Muscle of arm (tissue), 12 donors: ENCODE data around the gene DACH1. TPM values are rescaled to one million over a fixed set of nuclear protein-coding genes. Genes with fewer than 3 reads are reported as not detected.

Experiments used
- DNase-seq: peaks from one replicate; pipeline ENCODE4 v3.0.0-alpha.2; 2013
- polyA plus RNA-seq, 12 donors: library from polyadenylated mRNA; unstranded; fragments of 120-200 nt; gene quantifications; one replicate each; pipeline ENCODE4 v1.2.1, GENCODE V29; 2013; ENCODE audit not compliant: insufficient read length in 12 of 12

DACH1 gene
- polyA plus RNA-seq, 12 donors, result 5.7 to 12.0 (median 10.6) TPM; not detected in 1

GRCh38 chr13:71589032-71589431 is 278.0 kb downstream of the DACH1 start:
- no peak for DNase-seq

- no peak for DNase-seq
Observed at GRCh38 chr13:71587817-71588216, 279.2 kb downstream of the DACH1 start.

- DNase-seq, result no peak
Observed at GRCh38 chr13:71587193-71587592, 279.8 kb downstream of the DACH1 start.

DNA sequence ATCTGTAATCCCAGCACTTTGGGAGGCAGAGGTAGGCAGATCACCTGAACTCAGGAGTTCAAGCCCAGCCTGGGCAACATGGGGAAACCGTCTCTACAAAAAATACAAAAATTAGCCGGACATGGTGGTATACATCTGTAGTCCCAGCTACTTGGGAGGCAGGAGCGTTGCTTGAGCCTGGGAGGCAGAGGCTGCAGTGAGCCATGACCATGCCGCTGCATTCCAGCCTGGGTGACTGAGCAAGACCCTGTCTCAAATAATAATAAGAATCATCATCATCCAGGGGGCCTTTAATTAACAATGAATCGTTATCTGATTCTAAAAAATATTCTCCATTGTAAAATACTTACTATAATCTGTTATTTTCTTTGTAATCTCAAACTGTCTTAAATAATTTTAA is 283.4 kb downstream of the DACH1 start:
- DNase-seq, result no peak

GRCh38 chr13:71580614-71581013 is 286.4 kb downstream of the DACH1 start:
- no peak for DNase-seq

GRCh38 chr13:71578048-71578447 is 289.0 kb downstream of the DACH1 start:
- DNase-seq, result no peak

- DNase-seq, result no peak
Observed at GRCh38 chr13:71577127-71577526, 289.9 kb downstream of the DACH1 start.

DNA sequence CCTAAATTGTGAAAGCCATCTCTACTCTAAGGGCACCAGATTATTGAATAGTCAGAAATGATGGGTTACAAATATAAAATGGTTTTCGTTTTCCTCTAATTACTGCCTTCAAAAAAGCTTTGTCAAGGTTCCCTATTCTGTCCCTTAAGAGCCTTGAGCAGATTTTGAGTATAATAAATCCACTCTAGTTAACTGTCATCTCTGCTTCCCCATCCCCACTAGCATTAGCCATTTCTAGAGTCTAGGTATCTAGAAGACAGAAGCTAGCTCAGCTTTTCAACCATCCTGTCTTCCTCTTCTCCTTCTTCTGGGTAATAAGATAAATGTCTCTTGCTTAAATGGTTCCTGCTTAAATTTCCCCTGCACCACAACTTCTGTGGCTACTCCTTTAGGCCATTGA is 290.4 kb downstream of the DACH1 start:
- no peak for DNase-seq

- DNase-seq, result no peak
Observed at GRCh38 chr13:71546881-71547280, 320.1 kb downstream of the DACH1 start.

DNA sequence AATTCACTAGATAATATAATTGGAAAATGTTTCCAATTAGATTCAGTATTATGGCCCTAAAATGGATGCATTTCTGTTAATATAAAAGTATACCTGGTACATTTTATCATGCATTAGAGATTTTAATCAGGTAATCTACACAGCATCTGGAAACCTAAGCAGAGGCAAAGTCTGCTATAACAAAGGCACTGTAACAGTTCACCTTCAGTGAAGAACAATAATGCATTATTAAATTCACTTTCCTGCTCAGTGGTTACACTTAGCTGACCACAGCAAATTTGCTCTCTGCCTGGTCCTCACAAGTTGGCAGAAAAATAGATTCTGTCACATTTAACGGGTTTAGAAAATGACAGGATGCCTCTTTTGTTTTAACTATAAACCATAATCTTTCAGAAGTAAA is 326.9 kb downstream of the DACH1 start:
- DNase-seq, result no peak

DNA sequence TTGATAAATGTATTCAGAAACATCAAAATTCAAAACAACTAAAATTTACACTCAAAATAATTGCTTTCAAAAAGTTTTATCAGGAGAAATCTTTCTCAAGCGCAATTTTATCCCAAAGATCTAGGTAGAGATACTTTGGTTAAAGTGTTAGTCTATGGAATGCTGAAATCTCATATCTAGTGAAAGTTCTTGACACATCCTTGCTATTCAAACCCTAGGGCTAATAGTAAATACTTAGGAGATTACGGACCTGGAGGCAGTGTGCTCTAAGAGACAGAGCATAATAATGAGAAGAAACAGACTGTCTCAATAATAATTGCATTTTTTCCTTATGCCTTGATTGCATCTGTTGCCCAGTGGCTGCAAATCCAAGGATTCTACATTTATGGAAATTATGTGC is 330.8 kb downstream of the DACH1 start:
- DNase-seq, result no peak

DNA sequence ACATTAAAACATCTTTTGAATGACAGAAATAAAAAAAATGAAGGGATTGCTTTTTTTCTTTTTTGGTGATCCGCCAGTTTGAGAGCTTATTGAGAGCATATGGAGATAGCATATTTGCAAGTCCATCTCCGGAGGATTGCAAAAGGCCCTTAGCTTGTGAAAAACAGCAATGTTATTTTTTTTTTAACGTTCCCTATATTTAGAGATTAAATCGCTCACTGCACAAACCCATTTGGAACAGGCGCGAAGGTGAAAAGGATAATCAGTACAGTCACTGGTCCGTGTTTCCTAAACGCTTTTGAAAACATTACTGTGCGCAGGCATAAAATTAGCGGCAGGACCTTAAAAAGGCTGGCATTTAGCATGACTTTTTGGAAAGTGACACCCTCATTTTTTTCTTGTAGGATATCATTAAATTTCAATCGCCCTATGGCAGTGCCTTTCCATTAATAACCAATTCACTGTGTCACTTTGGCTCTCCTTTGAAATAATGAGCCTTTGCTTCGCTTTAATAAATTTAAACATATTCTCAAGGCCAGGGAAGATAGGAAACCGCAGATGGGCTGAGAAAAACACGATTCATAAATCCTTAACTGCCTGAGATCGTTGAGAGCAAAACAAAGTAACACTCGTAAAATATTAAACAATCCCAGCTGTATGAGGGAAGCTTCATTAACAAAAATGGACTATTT is 342.2 kb downstream of the DACH1 start:
- peak; percentile 36 for DNase-seq

DNA sequence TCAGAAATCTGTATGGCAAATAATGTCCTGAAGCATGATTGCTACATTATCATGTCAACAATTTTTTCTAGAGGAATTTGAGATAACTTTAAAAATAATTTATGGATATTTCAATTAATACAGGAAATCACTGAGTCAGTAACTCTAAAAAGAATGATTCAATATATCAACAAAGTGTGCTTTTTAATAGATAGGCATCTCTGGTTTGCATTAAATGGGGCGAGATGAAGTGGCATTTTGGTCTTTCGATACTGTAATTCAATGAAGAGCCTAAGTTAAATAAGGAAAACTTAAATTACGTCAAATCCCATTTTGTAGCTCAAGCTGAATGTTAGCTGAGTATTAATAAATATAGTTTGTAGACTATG is 342.8 kb downstream of the DACH1 start:
- DNase-seq, result no peak

- no peak for DNase-seq
Observed at GRCh38 chr13:71522941-71523526, 344.0 kb downstream of the DACH1 start.

- no peak for DNase-seq
Observed at GRCh38 chr13:71517004-71517403, 350.0 kb downstream of the DACH1 start.

DNA sequence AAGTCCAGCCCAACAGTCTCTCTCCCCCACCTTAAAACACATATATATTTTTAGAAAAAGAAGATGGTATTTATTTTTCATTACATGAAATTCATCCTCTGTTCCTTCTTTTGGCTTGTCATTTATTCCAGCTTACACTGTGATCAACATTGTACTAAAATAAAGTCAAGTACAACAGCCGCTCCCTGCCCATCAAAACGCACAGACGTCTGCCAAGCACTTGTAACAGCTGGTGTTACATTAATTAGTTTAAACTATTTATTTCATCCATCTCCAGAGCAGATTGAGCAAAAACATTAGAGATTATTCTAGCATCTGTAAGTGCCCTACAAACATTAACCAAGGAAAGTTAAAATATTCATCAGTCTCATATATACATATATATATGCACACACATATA is 350.5 kb downstream of the DACH1 start:
- no peak for DNase-seq

DNA sequence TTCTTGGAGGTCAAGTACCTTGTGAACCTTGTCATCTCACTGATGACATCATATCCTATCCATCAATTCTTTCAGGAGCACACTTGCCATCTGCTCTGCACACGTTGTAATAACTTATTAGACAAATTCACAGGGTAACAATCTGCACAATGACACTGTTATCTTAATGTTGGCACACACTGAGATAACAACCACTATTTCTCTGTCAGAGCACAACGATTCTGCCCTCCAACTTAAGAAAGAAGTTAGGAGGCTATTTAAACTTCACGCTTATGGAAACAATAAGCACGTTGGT is 351.3 kb downstream of the DACH1 start:
- DNase-seq, result no peak

DNA sequence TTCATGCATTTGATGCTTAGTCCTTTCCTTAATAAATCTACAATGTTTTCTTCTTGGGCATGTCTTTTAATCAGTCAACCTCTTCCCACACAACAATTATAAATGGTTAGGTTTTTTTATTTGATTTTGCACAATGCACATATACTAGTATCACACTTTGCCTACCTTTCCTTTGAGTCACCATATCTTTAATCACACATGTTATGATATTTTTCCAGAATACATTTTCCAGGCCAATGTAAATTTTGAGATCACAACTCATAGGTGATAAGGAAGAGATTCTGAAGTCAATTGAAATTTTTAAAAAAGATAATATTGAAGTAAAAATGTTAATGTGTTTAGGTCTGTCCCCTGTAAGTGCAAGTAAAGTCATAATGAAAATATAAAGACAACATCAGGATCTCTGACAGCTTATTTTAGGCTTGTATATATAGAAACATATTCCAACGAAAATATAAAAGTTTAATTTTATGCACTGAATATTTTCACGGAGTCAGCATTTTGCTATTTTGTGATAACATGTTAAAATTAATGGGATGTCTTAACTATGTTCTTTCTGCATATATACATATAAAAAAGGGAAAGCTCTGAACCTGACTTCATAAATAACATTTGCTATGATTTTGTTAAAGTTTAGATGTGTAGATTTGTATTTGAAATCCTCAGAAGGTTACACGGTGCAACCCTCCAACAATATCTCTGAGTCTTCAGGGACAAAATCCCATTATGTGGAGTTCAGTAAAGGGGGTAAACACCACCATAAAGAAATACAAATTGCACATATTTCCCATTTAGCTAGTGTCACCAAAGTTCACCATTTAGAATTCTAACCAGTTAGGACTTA is 351.9 kb downstream of the DACH1 start:
- no peak for DNase-seq

DNA sequence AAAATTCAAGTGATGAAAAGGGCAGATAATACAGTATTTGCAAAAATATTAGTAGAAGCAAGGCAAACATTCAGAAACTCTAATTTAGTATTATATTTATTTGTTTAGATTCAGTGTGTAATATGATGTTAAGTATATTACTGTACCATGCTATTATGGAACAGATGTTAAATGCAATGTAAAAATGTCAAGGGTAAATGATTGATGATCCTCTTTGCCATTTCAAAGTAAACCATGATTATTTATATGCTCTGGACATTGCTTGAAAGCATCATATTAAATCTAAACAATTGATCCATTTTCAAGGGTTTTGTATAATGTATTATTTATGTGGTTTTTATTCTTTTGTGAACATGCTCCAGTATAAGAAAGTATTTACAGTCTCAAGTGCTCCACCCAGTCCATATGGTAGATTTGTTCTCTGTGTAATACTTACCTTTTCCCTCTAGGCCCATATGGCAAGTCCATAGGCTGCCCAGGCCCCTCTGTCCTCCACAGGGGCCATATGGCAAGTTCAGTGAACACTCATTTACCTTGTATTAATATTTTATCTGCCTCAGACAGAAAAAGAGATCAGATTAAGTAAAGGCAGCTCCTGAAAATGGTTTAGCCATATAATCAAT is 353.5 kb downstream of the DACH1 start:
- DNase-seq, result no peak

GRCh38 chr13:71503781-71504180 is 363.2 kb downstream of the DACH1 start:
- no peak for DNase-seq

DNA sequence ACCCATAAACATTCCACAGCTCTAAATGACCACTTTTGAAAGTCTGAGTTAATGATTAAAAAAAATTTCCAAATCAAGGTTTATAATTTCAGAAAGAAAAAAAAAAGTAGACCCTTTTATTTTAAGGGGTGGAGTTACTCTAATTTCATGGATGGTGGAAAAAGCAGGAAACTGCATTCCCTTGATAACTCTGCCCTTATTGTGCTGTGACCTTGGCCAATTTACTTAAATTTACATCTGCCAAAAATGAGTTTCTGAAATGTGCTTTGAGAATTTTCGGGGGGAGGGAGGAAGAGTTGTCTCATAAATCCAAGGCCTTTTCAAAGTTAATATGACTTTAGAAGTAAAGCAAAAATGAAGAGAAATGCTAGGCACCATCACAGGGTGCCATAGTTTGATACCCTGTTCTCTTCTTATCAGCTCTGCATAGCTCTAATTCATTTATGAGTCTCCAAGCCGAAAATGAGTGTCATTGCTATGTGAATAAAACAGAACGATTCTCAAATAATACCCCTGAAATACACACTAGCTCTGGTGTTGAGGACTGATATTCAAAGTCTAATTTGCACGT is 367.0 kb downstream of the DACH1 start:
- DNase-seq, result no peak

DNA sequence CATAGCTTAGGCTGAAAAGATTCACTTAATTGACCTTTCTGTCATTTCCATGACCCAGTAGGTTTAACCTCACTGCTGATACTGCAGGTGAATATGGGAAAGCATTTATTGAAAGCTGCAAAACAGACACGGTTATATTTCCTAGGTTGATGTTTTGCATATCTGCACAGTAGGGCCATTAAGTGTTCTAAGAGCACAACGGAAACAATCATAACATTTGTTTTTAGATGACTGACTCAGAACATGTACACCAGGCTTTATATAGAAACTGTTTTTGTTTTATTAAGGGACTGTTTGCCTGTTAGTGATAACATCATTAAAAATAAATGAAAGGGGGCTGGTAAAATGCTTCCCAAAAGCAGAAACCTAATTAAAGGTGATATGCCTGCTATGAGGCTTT is 367.8 kb downstream of the DACH1 start:
- no peak for DNase-seq

- no peak for DNase-seq
Observed at GRCh38 chr13:71493189-71493588, 373.8 kb downstream of the DACH1 start.
